ENCODE measurements around the gene SPRED2.

GRCh38 chr2:65379721-65380171 lies 52.7 kb downstream of the SPRED2 start:
- TF ChIP-seq CTCF (IDR thresholded peaks at IDR 0.05; ENCODE audit: low read depth, low read length, poor library complexity, severe bottlenecking) (no peak), EZH2phosphoT487 (IDR thresholded peaks at IDR 0.05; ENCODE audit: borderline replicate concordance, low read length) (no peak)
